Measurements from ENCODE around the gene BMP10. TPM values are rescaled to one million over a fixed set of nuclear protein-coding genes. Genes with fewer than 3 reads are reported as not detected.

Gene BMP10
- total and polyA plus RNA-seq, 10 of the 15 experiments (the other 5 are each of a cell fraction or from before 2014, with no cell fraction given): 0.04 TPM; not detected in 9

- TF ChIP-seq FOXK2 (IDR thresholded peaks at IDR 0.05): no peak
- TF ChIP-seq ZZZ3 (IDR thresholded peaks at IDR 0.05; ENCODE audit: control insufficient read depth, insufficient read length, low read depth): no peak
- TF ChIP-seq CHD2 (IDR thresholded peaks at IDR 0.05; ENCODE audit: borderline replicate concordance, low read depth, low read length): no peak
- no peak for TF ChIP-seq HDGF (IDR thresholded peaks at IDR 0.05)
- TF ChIP-seq NFXL1 (IDR thresholded peaks at IDR 0.05; ENCODE audit: borderline replicate concordance): no peak
- TF ChIP-seq POLR2AphosphoS2 (IDR thresholded peaks at IDR 0.05; ENCODE audit: low read depth, low read length): no peak
- no peak for TF ChIP-seq MEF2B (IDR thresholded peaks at IDR 0.05; ENCODE audit: partially characterized antibody, poor library complexity, severe bottlenecking)
- TF ChIP-seq SMARCA5 (IDR thresholded peaks at IDR 0.05): no peak
- TF ChIP-seq CREB1 (IDR thresholded peaks at IDR 0.05; ENCODE audit: low read depth): no peak
- no peak for TF ChIP-seq PAX5 (IDR thresholded peaks at IDR 0.05; ENCODE audit: borderline replicate concordance, low read depth, low read length)
Observed at GRCh38 chr2:68870215-68870614, 982 bp downstream of the BMP10 start (continued).

GRCh38 chr2:68865108-68865507 is 6.1 kb downstream of the BMP10 start:
- RAD21 ChIA-PET (ENCODE audit: unreplicated experiment): no interaction called here
- SMC1A ChIA-PET (ENCODE audit: uncharacterized antibody, unreplicated experiment): no interaction called here
- POLR2A ChIA-PET: no interaction called here
- Histone ChIP-seq H3K9ac (ENCODE audit: control insufficient read depth, insufficient read depth, low read length) (no peak overlapping the region), H3K79me2 (ENCODE audit: control insufficient read depth, insufficient read depth, low read length) (no peaks in the 10 kb centered on the region), H2AFZ (ENCODE audit: control insufficient read depth, low read depth, low read length) (no peak overlapping the region), H3K27ac (ENCODE audit: control insufficient read depth, insufficient read depth) (no peak overlapping the region), H3K4me2 (ENCODE audit: control insufficient read depth, insufficient read depth) (no peak overlapping the region), H3K27me3 (replicated peaks in 1 of 2; ENCODE audit: control insufficient read depth in 2 of 2, insufficient read depth in 2 of 2, low read length in 1 of 2) (peaks cover 0 to 3% of the 10 kb centered on the region in 2 experiments; a peak in 3 of 4 replicates), H3K4me3 (no peak overlapping the region), H3K36me3 (ENCODE audit: control insufficient read depth in 2 of 2, insufficient read depth in 2 of 2, low read length in 1 of 2) (no peaks in the 10 kb centered on the region), H3K9me3 (replicated peaks; ENCODE audit: control insufficient read depth, insufficient read depth, low read length) (no peaks in the 10 kb centered on the region), H3K4me1 (ENCODE audit: control insufficient read depth, insufficient read depth, low read length) (no peaks in the 10 kb centered on the region), H4K20me1 (ENCODE audit: control insufficient read depth, insufficient read depth) (no peaks in the 10 kb centered on the region)
- ATAC-seq: no peak
- no peak for FAIRE-seq
- BruUV-seq (replicated peaks): no TSS peak
- in situ Hi-C loops (cut with MboI) (no loop called here), intact Hi-C loops (cut with micrococcal nuclease; ENCODE audit: unreplicated experiment) (no loop called here)
- CTCF ChIA-PET: no interaction called here
- no peak for DNase-seq (ENCODE audit: low read depth, low spot score)
- TF ChIP-seq, protein P1, sequence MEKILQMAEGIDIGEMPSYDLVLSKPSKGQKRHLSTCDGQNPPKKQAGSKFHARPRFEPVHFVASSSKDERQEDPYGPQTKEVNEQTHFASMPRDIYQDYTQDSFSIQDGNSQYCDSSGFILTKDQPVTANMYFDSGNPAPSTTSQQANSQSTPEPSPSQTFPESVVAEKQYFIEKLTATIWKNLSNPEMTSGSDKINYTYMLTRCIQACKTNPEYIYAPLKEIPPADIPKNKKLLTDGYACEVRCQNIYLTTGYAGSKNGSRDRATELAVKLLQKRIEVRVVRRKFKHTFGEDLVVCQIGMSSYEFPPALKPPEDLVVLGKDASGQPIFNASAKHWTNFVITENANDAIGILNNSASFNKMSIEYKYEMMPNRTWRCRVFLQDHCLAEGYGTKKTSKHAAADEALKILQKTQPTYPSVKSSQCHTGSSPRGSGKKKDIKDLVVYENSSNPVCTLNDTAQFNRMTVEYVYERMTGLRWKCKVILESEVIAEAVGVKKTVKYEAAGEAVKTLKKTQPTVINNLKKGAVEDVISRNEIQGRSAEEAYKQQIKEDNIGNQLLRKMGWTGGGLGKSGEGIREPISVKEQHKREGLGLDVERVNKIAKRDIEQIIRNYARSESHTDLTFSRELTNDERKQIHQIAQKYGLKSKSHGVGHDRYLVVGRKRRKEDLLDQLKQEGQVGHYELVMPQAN (conservative IDR thresholded peaks at IDR 0.05): no peak
- TF ChIP-seq RELB (IDR thresholded peaks at IDR 0.05; ENCODE audit: low read depth) (no peak), EGR1 (IDR thresholded peaks at IDR 0.05; ENCODE audit: borderline replicate concordance in 1 of 2, low read depth in 2 of 2, low read length in 2 of 2) (no peak), E2F8 (IDR thresholded peaks at IDR 0.05; ENCODE audit: low read depth, partially characterized antibody) (no peak), YY1 (IDR thresholded peaks at IDR 0.05; ENCODE audit: low read depth, low read length) (no peak)
- TF ChIP-seq, protein P2, sequence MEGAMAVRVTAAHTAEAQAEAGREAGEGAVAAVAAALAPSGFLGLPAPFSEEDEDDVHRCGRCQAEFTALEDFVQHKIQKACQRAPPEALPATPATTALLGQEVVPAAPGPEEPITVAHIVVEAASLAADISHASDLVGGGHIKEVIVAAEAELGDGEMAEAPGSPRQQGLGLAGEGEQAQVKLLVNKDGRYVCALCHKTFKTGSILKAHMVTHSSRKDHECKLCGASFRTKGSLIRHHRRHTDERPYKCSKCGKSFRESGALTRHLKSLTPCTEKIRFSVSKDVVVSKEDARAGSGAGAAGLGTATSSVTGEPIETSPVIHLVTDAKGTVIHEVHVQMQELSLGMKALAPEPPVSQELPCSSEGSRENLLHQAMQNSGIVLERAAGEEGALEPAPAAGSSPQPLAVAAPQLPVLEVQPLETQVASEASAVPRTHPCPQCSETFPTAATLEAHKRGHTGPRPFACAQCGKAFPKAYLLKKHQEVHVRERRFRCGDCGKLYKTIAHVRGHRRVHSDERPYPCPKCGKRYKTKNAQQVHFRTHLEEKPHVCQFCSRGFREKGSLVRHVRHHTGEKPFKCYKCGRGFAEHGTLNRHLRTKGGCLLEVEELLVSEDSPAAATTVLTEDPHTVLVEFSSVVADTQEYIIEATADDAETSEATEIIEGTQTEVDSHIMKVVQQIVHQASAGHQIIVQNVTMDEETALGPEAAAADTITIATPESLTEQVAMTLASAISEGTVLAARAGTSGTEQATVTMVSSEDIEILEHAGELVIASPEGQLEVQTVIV (IDR thresholded peaks at IDR 0.05; ENCODE audit: borderline replicate concordance, partially characterized antibody): no peak

All from GM12878 (cell line).